Subcutaneous adipose tissue (tissue), 4 donors: Measurements from ENCODE around the gene CD163L1. TPM values are rescaled to one million over a fixed set of nuclear protein-coding genes. Genes with fewer than 3 reads are reported as not detected.

Source experiments
- total RNA-seq, 4 donors: library from RNA; depleted of rRNA; stranded (reverse); fragments of >200 nt; gene quantifications; one replicate each; pipeline ENCODE4 v1.1.0, GENCODE V29; 2016
- TF ChIP-seq, protein P1 (sequence below): fragments of 450-650 bp; IDR thresholded peaks from one replicate; pipeline ENCODE4 v1.5.1; 2016; ENCODE audit warnings: low read depth, mild to moderate bottlenecking, control low read depth, antibody characterized with exemption, moderate library complexity

Gene CD163L1
- total RNA-seq, 4 donors from 2014 or later, result 1.7 to 8.2 (median 5.0) TPM

DNA sequence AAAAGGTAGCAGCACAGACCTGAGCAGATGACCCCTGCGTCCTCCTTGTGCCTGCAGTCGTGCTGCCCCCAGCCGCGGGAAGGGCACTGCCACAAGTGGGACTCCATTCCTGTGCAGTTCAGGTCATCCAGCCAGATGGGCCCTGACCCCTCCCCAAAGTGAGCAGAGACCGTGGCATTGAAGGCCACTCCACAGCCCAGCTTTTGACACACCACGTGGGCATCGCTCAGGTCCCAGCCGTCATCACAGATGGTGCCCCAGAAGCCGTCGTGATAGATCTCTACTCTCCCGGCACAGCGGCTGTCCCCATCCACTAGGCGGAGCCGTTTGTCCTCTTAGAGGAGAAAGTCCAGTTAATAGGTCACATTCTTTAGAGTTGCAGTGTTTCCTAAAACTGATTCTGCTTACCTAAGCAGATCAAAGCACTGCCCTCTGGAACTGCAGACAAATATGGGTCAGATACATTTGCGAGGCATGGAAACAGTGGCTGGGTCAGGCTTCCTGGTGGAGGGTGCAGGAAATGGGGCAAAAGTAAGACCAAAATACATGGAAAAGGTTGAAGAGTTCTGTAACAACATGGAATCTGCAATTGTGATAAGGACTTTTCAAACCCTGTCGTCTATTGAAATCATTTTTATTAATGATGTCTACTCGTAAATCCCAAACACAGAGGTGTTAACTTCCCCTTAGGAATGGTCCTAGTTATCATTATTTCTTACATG lies 69.4 kb downstream of the CD163L1 start:
- TF ChIP-seq, protein P1, sequence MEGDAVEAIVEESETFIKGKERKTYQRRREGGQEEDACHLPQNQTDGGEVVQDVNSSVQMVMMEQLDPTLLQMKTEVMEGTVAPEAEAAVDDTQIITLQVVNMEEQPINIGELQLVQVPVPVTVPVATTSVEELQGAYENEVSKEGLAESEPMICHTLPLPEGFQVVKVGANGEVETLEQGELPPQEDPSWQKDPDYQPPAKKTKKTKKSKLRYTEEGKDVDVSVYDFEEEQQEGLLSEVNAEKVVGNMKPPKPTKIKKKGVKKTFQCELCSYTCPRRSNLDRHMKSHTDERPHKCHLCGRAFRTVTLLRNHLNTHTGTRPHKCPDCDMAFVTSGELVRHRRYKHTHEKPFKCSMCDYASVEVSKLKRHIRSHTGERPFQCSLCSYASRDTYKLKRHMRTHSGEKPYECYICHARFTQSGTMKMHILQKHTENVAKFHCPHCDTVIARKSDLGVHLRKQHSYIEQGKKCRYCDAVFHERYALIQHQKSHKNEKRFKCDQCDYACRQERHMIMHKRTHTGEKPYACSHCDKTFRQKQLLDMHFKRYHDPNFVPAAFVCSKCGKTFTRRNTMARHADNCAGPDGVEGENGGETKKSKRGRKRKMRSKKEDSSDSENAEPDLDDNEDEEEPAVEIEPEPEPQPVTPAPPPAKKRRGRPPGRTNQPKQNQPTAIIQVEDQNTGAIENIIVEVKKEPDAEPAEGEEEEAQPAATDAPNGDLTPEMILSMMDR, result no peak

DNA sequence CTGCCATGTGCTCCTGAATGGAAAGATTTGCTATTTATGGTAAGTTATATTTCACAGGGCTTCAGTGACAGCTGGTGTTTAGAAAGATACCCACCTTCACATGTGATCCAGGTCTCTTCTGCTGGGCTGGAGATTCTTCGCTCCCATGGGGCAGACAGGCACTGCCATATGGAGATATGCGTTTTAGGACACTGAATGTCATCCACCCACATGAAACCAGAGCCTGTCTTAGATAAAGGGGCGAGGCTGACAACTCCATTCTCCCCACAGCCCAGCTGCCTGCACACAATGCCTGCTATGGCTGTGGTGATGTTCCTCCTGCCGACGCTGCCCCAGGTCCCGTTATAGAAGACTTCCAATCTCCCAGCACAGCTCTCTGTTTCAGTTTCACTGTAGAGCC lies 70.7 kb downstream of the CD163L1 start:
- TF ChIP-seq, protein P1, result no peak

DNA sequence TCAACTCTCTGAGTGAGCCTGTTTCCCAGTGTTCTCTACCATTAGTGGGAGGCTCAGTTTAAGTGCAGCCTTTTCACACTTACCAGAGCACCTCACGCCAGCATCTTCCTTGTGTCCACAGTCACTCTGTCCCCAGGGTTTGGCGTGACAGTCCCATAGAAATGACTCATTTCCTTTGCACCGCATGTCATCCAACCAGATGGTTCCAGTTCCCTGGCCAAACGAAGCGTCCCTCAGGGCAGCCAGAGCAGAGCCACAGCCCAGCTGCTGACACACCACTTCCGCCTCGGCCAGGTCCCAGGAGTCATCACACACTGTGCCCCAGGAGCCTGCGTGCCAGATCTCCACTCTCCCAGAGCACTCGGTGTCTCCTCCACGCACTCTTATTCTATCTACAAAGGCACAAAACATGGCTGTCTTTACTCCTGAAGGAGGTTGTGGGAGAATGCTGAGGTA lies 74.7 kb downstream of the CD163L1 start:
- TF ChIP-seq, protein P1, result no peak

GRCh38 chr12:7362734-7363133 lies 81.2 kb downstream of the CD163L1 start:
- TF ChIP-seq, protein P1, result no peak

DNA sequence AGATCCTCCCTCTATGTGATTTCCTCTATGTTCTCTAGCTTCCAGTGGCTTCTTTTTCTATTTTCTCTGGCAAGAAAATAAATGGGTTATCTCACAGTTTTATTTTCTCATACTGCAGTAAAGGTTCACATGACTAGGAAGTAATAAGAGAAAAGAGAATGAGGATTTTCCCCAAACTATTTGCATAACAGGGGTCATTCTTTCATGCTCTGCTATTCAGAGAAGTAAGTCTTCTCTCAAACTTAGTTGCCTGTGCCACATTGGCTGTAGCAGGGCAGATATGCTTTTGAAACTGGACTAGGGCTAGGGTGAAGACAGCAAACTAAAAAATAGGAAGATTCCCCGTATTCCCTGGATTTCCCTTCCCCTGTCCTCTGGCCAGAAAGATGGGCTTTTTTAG lies 82.7 kb downstream of the CD163L1 start:
- TF ChIP-seq, protein P1, result no peak

DNA sequence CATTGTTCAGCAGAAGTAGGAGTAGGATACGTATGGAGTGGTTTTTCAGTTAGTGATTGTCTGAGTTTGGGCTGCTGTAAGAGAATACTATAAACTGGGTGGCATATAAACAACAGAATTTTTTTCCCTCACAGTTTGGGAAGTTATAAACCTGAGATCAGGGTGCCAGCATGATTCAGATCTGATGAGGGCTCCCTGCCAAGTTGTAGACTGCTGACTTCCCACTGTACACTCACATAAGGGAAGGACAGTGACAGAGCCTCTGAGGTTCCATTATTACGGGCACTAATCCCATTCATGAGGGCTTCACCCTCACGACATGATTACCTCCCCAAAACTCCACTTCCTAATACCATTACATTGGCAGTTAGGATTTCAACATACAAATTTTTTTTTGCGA lies 89.4 kb downstream of the CD163L1 start:
- TF ChIP-seq, protein P1, result no peak

DNA sequence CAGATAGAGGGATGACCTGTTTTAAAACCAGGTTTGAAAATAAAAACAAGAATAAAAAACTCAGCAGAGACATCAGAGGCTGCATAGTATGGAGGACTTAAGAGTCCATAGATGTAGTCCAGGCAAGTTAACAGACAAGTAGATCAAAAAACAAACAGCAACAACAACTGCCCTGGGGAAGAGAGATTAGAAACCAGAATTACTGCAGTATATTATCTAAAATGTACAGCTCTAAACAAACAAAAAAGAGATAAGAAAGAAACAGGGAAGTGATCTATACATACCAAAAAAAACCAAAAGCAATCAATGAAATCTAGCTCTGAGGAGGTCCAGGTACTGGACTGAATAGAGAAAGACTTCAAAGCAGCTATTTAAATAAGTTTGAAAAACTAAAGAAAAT lies 91.3 kb downstream of the CD163L1 start:
- TF ChIP-seq, protein P1, result no peak
